T-helper 17 cell (primary cell): ENCODE data around the gene PAXX. TPM values are rescaled to one million over a fixed set of nuclear protein-coding genes. Genes with fewer than 3 reads are reported as not detected.
"Not testable (repeated sequence)": the region's sequence is repeated elsewhere in the genome, so short reads cannot be mapped to it uniquely, and the experiment has no call there.

ENCODE experiments used
- ATAC-seq: fragments of 150-1000 bp; cut with Tn5 transposase; 2 replicates; pipeline ENCODE4 v1.10.0; 2021; ENCODE audit warnings: mild to moderate bottlenecking, moderate library complexity
- DNase-seq, 3 donors: peaks; one replicate each; pipeline versions ENCODE4 v3.0.0 to v3.0.0-alpha.2; 2020 to 2021
- H3K9me3 ChIP-seq: one replicate; pipeline ENCODE4 v1.7.0; 2013; ENCODE audit warnings: low read length, mild to moderate bottlenecking; ENCODE audit not compliant: control insufficient read depth, poor library complexity, severe bottlenecking
- H3K27ac Mint-ChIP-seq: one replicate; pipeline ENCODE4 v1.8.0; 2022; ENCODE audit warnings: mild to moderate bottlenecking, moderate library complexity, mixed read lengths
- H3K27me3 Mint-ChIP-seq: one replicate; pipeline ENCODE4 v1.8.0; 2022; ENCODE audit warnings: mixed read lengths
- H3K36me3 Mint-ChIP-seq: one replicate; pipeline ENCODE4 v1.8.0; 2022; ENCODE audit warnings: low read depth, mixed read lengths
- H3K4me1 Mint-ChIP-seq: one replicate; pipeline ENCODE4 v1.8.0; 2022; ENCODE audit warnings: mild to moderate bottlenecking, mixed read lengths
- H3K4me3 Mint-ChIP-seq: one replicate; pipeline ENCODE4 v1.8.0; 2022; ENCODE audit warnings: mild to moderate bottlenecking, moderate library complexity, mixed read lengths
- total RNA-seq, 4 donors: library from RNA in 2 of 4; stranded (reverse) in 2 of 4; gene quantifications; one replicate each; pipeline ENCODE4 v1.2.3 and lab custom pipeline; 2022 to 2026

The PAXX gene
- total RNA-seq, 2 donors from 2014 or later: 85.7 to 89.9 TPM

DNA sequence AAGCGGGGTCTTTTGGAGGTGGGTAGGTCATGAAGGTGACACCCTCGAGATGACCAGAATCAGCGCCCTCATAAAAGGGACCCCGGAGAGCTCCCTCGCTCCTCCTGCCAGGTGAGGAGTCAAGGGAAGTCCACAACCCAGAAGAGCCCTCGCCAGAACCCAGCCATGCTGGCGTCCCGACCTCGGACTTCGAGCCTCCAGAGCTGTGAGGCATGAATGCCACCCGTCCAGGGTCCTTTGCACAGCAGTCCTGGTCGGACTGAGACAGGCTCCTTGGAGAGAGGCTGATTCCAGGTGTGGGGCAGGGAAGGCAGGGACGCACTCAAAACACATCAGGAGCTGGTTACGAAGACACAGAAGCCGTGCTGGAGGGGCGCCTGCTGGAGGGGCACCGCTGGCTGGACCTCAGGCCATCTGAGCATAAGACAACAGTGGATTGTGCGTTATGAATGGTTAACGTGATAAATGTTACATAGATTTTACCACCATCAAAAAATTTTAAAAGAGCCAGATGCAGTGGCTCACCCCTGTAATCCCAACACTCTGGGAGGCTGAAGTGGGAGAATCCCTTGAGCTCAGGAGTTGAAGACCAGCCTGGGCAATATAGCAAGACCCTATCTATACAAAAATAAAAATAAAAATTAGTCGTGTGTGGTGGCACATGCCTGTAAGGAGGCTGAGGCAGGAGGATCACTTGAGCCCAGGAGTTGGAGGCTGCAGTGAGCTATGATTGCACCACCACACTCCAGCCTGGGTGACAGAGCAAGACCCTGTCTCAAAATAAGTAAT, 9.8 kb downstream of the PAXX start:
- ATAC-seq: no peak

DNA sequence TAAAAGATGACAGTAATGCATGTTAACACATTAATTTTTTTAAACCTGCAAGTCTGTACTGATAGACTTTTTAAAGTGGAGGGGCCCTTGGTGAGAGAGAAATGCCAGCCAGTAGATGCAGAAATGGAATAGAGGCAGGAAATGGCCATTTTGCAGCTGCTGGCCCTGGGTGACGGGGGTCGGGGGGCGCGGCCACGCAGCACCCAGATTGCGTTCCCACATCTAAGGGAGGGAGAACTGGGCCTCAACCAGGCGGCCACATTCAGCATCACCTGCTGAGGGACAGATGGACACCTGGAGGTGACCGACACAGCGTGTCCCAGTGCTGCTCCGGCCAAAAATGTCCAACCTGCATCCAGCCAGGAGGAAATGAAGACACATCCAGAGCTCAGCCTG, 10.4 kb downstream of the PAXX start:
- DNase-seq (no peak), ATAC-seq (no peak)
- H3K9me3 ChIP-seq: no peaks in the 10 kb centered on the region
- Mint-ChIP-seq H3K4me1 (peaks cover 18% of the 10 kb centered on the region), H3K4me3 (no peak overlapping the region), H3K27ac (no peak overlapping the region), H3K27me3 (no peaks in the 10 kb centered on the region), H3K36me3 (no peaks in the 10 kb centered on the region)

More for the DNA sequence above, 9.8 kb downstream of the PAXX start:
- Mint-ChIP-seq H3K4me1 (peaks cover 20% of the 10 kb centered on the region), H3K27me3 (no peaks in the 10 kb centered on the region), H3K27ac (no peak overlapping the region), H3K4me3 (no peak overlapping the region), H3K36me3 (no peaks in the 10 kb centered on the region)
- DNase-seq: no peak
- H3K9me3 ChIP-seq: no peaks in the 10 kb centered on the region

DNA sequence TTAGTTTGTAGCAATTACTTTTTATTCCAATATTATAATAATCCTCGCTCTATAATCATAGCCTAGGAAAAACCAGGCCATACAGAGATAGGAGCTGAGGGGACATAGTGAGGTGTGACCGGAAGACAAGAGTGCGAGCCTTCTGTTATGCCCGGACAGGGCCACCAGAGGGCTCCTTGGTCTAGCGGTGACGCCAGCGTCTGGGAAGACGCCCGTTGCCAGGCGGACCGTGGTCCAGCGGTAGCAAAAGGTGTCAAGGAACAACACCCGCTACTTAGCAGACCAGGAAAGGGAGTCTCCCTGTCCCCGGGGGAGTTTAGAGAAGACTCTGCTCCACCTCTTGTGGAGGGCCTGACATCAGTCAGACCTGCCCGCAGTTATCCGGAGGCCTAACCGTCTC, 12.1 kb downstream of the PAXX start:
- not testable (repeated sequence) for DNase-seq, H3K36me3 Mint-ChIP-seq, ATAC-seq, H3K27ac Mint-ChIP-seq, H3K4me3 Mint-ChIP-seq, H3K9me3 ChIP-seq, H3K4me1 Mint-ChIP-seq, H3K27me3 Mint-ChIP-seq

DNA sequence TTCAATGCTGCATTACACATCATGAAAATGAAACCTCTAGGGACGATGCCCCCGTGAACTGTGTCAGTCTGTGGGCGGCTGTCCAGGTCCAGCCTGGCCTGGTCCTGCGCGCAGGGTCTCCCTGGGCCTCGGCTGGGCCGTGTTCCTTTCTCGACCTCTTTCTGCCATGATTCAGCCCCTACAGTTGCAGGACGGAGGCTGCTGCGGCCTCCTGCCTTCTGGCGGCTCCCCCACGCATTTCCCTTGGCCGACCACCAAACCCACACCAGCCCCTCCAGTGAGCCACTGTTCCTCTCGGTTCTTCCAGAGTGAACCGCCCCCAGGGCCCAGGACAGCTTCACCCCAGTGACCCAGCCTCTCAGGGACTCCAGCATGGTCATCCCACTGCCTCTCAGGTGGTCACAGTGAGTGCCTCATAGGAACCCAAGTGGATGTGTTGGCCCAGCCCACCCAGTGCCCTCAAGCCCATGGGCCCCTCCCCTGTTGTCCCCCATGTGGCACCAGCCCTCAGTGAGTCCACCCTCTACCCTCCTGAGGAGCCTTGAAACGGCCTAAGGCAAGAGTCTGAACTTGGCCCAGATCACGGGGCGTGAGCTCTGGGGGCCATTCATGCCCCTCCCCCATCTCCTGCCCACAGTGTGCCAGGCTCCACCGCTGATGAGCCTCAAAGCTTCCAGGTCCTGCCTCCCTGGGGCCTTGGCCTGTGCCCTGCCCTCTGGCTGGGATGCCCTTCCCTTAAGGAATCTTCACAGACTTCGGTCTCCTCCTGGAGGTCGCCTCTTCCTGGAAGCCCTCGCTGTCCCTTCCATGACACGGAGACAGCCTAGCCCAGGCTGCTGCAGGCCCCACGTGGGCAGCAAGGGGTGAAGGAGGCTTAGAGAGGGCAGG, 14.1 kb downstream of the PAXX start:
- no peaks in the 10 kb centered on the region for H3K9me3 ChIP-seq
- H3K27ac Mint-ChIP-seq: no peak overlapping the region
- peaks cover 1% of the 10 kb centered on the region for H3K36me3 Mint-ChIP-seq

DNA sequence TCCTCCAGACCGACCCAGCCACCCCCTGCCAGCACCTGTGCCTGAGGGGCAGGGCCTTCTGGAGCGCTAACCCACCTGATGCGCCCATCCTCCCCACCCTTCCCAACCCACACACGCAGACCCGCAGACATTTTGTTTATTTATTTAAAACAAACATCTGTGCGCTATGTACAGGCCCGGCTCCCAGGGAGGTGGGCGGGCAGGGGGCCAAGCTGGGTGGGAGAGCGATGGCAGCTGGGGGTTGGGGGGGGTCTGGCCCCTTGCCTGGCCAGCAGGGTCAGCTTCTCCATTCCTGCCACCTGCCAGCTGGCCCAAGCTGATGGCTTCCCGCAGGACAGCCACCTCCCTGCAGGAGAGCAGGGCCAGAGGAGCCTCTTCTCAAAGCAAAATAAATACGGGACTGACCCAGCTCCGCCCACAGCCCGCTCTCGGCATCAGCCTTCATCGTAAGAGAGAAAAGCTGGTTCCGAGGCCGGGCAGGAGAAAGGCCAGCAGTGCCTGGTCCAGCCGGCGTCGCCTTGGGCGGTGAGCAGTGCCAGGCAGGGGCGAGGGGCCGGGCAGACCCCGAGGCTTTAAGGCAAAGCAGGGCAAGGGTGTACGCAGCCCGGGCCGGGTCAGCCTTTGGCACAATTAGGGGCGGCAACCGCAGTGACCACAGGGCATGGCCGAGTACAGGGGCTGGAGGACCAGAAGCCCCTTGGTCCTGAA, 15.0 kb downstream of the PAXX start:
- H3K4me3 Mint-ChIP-seq: no peak overlapping the region
- DNase-seq (no peak), ATAC-seq (no peak)
- H3K27me3 Mint-ChIP-seq: no peaks in the 10 kb centered on the region
- H3K9me3 ChIP-seq: no peaks in the 10 kb centered on the region
- H3K36me3 Mint-ChIP-seq: peaks cover 3% of the 10 kb centered on the region
- H3K27ac Mint-ChIP-seq: no peak overlapping the region
- peaks cover 4% of the 10 kb centered on the region for H3K4me1 Mint-ChIP-seq

More for the DNA sequence above, 14.1 kb downstream of the PAXX start:
- Mint-ChIP-seq H3K4me1 (peaks cover 4% of the 10 kb centered on the region), H3K27me3 (no peaks in the 10 kb centered on the region), H3K4me3 (no peak overlapping the region)
- ATAC-seq: no peak
- DNase-seq: no peak

DNA sequence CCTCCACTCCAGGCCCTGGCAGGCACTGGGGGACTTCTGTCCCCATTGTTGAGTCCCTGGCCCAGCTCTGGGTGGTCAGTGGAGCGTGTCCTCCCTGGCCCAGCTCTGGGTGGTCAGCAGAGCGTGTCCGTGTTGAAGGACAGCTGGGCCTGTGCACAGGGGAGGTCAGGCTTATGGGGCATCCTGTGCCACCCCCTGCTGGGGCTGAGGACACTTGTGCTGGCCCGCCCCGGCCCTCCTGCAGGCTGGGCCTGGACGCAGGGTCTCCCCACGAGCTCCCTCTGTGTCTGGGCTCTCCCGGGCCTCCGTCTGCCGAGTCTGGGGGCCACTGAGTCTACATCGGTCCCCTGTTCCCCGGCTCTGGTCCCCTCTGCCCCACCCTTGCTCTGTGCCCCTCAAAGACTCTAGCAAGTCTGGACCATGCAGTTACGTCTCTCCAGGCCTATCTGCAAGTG, 15.6 kb downstream of the PAXX start:
- ATAC-seq (no peak), DNase-seq (no peak)
- no peaks in the 10 kb centered on the region for H3K27me3 Mint-ChIP-seq
- no peak overlapping the region for H3K27ac Mint-ChIP-seq
- peaks cover 4% of the 10 kb centered on the region for H3K4me1 Mint-ChIP-seq
- peaks cover 3% of the 10 kb centered on the region for H3K36me3 Mint-ChIP-seq
- no peaks in the 10 kb centered on the region for H3K9me3 ChIP-seq
- H3K4me3 Mint-ChIP-seq: no peak overlapping the region

DNA sequence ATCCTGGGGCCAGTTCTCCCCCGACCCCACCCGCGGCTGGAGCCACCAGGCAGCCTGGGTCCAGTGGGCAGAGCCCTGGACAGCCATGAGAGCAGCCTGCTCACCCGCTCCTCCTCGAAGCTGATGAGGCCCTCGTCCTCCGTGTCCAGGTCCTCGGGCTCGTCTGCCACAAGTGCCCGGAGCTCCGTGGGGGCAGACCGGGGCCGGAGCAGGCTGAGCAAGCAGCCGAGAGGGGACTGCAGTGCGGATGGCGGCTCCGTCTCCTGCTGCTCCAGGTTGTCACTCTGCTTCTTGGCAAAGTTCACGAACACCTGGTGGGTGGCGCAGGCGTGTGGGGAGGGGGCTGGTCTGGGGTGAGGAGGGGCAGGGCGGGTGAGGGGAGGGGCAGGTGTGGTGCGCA, 16.1 kb downstream of the PAXX start:
- peaks cover 4% of the 10 kb centered on the region for H3K4me1 Mint-ChIP-seq
- no peak overlapping the region for H3K27ac Mint-ChIP-seq
- no peaks in the 10 kb centered on the region for H3K27me3 Mint-ChIP-seq
- ATAC-seq (no peak), DNase-seq (no peak)
- H3K4me3 Mint-ChIP-seq: no peak overlapping the region
- no peaks in the 10 kb centered on the region for H3K9me3 ChIP-seq
- peaks cover 3% of the 10 kb centered on the region for H3K36me3 Mint-ChIP-seq

DNA sequence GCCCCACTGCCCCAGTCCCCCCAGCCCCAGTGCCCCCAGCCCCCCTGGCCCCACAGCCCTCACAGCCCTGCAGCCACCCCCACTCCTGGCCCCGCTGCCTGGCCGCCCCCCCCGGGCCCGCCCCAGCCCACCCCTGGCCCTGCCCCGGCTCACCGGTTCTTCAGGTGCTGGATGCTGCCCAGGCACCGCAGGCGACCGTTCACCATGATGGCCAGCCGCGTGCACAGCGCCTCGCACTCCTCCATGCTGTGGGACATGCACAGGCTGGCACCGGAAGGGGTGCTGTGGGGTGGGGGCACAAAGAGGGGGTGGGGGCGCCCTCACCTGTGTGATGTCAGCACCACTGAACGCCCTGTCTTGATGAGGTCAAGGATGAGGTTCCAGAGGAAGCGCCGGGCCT, 17.0 kb downstream of the PAXX start:
- H3K27ac Mint-ChIP-seq: no peak overlapping the region
- ATAC-seq (no peak), DNase-seq (no peak)
- H3K27me3 Mint-ChIP-seq: no peaks in the 10 kb centered on the region
- peaks cover 3% of the 10 kb centered on the region for H3K36me3 Mint-ChIP-seq
- H3K9me3 ChIP-seq: no peaks in the 10 kb centered on the region
- no peak overlapping the region for H3K4me3 Mint-ChIP-seq
- H3K4me1 Mint-ChIP-seq: peaks cover 4% of the 10 kb centered on the region

DNA sequence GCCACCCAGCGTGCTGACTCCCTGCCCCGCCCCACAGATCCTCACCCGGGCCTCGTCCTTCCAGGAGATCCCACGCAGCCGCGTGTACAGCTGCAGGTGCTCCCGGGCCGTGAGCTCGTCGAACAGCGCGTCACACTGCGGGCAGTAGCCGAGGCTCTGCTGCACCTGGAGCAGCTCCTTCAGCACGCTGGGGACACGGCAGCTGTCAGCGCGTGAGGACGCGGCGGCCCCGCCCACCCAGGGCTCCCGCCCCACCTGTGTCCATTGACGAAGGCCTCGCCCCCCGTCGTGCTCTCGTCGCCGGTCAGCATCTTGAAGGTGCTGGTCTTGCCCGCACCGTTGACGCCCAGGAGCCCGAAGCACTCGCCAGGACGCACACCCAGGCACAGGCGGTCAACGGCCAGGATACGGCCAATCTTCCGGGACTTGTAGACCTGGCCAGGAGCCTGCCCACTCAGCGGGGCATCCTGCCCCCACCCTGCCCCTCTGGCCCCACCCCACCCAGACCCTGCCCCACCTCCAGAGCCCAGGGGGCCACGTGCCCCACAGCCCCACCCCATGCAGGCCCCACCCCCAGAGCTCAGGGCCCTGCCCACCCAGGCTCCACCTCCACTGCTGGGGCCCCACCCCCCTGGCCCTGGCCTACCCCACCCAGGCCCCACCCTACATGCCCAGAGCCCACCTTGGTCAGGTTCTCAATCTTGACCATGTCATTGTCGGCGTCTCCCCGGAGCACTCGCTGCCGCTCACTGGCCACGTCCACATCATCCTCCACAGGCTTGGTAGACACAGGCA, 17.9 kb downstream of the PAXX start:
- H3K27me3 Mint-ChIP-seq: no peaks in the 10 kb centered on the region
- H3K36me3 Mint-ChIP-seq: peaks cover 3% of the 10 kb centered on the region
- no peak for ATAC-seq

DNA sequence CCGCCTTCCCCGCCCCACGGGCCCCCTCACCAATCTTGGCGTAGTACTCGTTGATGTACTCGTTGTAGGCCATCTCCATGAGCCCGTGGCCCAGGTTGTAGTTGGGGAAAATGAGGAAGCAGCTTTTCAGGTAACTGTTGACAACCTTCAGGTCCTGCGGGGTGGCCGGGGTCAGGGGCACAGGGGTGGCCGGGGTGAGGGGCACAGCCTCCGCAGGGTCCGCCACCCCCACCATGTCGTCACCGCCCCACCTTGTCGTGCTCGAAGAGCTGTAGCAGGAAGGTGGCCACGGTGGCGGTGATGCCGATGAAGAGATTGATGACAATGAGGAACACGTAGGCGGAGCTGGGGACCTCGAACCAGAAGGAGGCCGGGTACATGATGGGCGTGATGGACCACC, 18.9 kb downstream of the PAXX start:
- Mint-ChIP-seq H3K4me3 (no peak overlapping the region), H3K27ac (no peak overlapping the region), H3K36me3 (peaks cover 3% of the 10 kb centered on the region), H3K4me1 (no peaks in the 10 kb centered on the region), H3K27me3 (no peaks in the 10 kb centered on the region)
- DNase-seq: no peak
- ATAC-seq: no peak
- no peaks in the 10 kb centered on the region for H3K9me3 ChIP-seq

More for the DNA sequence above, 17.9 kb downstream of the PAXX start:
- no peak for DNase-seq
- Mint-ChIP-seq H3K4me3 (no peak overlapping the region), H3K27ac (no peak overlapping the region), H3K4me1 (no peaks in the 10 kb centered on the region)
- no peaks in the 10 kb centered on the region for H3K9me3 ChIP-seq

DNA sequence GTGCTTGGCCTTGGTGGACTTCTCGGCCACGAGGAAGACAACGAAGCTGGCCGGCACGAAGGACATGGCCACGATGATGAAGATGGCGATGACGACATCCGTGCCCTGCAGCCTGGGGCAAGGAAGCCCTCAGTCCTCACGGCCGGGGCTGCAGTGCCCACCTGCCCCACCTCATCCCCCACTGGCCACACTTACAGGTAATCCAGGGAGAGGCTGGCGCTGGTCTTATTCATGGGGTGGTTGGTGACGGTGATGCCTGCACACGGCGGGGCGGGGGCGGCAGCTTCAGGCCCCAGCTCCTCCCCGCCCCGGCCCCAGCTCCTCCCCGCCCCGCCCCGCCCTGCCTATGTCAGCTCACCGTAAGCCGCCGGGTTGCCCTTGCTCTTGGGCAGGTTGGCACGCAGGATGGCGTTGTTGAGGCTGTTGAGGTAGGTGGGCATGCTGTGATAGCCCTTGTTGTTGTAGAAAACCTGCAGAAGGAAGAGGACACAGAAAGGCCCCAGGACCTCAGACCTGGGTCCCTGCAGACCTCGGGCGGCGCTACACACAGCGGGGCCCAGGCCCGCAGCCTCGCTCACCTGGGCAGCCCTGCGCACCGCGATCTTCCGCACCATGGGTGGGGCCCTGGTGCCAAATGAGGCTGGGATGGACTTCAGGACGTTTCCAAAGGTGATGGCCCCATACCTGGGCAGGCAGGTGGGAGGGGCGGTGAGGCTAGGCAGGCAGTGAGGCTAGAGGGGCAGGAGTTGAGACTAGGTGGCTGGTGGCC, 19.9 kb downstream of the PAXX start:
- DNase-seq (no peak), ATAC-seq (no peak)
- Mint-ChIP-seq H3K36me3 (peaks cover 7% of the 10 kb centered on the region), H3K4me1 (no peaks in the 10 kb centered on the region), H3K27ac (no peak overlapping the region), H3K27me3 (no peaks in the 10 kb centered on the region), H3K4me3 (no peak overlapping the region)
- H3K9me3 ChIP-seq: no peaks in the 10 kb centered on the region
